ENCODE measurements around the gene KCNJ14.

- TF ChIP-seq CTCF (IDR thresholded peaks at IDR 0.05) (no peak), POLR2AphosphoS5 (IDR thresholded peaks at IDR 0.05) (no peak)
These were observed 21.8 kb downstream of the KCNJ14 start for GRCh38 chr19:48477067-48477685.

Measured in gastroesophageal sphincter (tissue), 3 donors.